PC-3 (cell line): ENCODE data around the gene ADARB2. TPM values are rescaled to one million over a fixed set of nuclear protein-coding genes. Genes with fewer than 3 reads are reported as not detected.

Source experiments
- ATAC-seq: fragments of 200-7000 bp; cut with Tn5 transposase; 2 replicates; pipeline ENCODE4 v1.9.1; 2020; ENCODE audit warnings: mild to moderate bottlenecking, moderate library complexity
- BruUV-seq: library from RNA; stranded (reverse); fragments of 400-500 nt; replicated peaks from 2 replicates; lab custom pipeline; 2021; lab: Mats Ljungman, UMichigan
- CTCF ChIA-PET: fragments of 300-600 bp; sonication (Branson Sonifier 250); formaldehyde crosslinking; loops from one replicate; lab custom pipeline; 2022; ENCODE audit warnings: antibody characterized with exemption; lab: Charles Lee
- POLR2A ChIA-PET: fragments of 300-600 bp; sonication (Branson Sonifier 250); formaldehyde crosslinking; loops from one replicate; lab custom pipeline; 2022; ENCODE audit warnings: antibody characterized with exemption; ENCODE audit not compliant: unreplicated experiment; lab: Charles Lee
- DNase-seq: peaks from one replicate; pipeline ENCODE4 v3.0.0-alpha.2; 2015
- H2AFZ ChIP-seq: fragments of 300-600 bp; sonication (generic); 2 replicates; pipeline ENCODE4 v1.6.0; 2016; ENCODE audit warnings: antibody characterized with exemption, low read length
- H3F3A ChIP-seq: fragments of 300-600 bp; sonication (generic); one replicate; pipeline ENCODE4 v1.6.0; 2017; ENCODE audit warnings: antibody characterized with exemption, low read length, control low read depth, mild to moderate bottlenecking; ENCODE audit not compliant: unreplicated experiment
- H3K27ac ChIP-seq: fragments of 300-600 bp; sonication (generic); 2 replicates; pipeline ENCODE4 v1.5.1; 2016; ENCODE audit warnings: mild to moderate bottlenecking, low read length
- H3K27me3 ChIP-seq: fragments of 300-600 bp; sonication (generic); 2 replicates; pipeline ENCODE4 v1.6.1; 2016; ENCODE audit warnings: low read length, mixed read lengths
- H3K36me3 ChIP-seq: fragments of 300-600 bp; sonication (generic); 2 replicates; pipeline ENCODE4 v1.6.1; 2016; ENCODE audit warnings: low read depth, mixed run types, low read length, mixed read lengths
- H3K4me1 ChIP-seq: fragments of 300-600 bp; sonication (generic); 2 replicates; pipeline ENCODE4 v1.5.1; 2016; ENCODE audit warnings: low read length; ENCODE audit not compliant: insufficient read depth
- H3K4me2 ChIP-seq: fragments of 300-600 bp; sonication (generic); 2 replicates; pipeline ENCODE4 v1.6.0; 2016; ENCODE audit warnings: low read length
- H3K4me3 ChIP-seq: fragments of 300-600 bp; sonication (generic); 2 replicates; pipeline ENCODE4 v1.5.1; 2016; ENCODE audit warnings: mild to moderate bottlenecking, low read length, mixed read lengths
- H3K79me2 ChIP-seq: fragments of 300-600 bp; sonication (generic); 2 replicates; pipeline ENCODE4 v1.6.1; 2017; ENCODE audit warnings: low read length, mixed read lengths
- H3K9ac ChIP-seq: fragments of 300-600 bp; sonication (generic); 2 replicates; pipeline ENCODE4 v1.6.0; 2016; ENCODE audit warnings: mild to moderate bottlenecking, low read length
- H3K9me2 ChIP-seq: fragments of 300-600 bp; sonication (generic); replicated peaks from 2 replicates; pipeline ENCODE4 v1.6.1; 2016; ENCODE audit warnings: mixed run types, low read length, mixed read lengths
- H3K9me3 ChIP-seq: fragments of 300-600 bp; sonication (generic); 2 replicates; pipeline ENCODE4 v1.6.1; 2016; ENCODE audit warnings: low read length, mixed read lengths
- H4K20me1 ChIP-seq: fragments of 300-600 bp; sonication (generic); 2 replicates; pipeline ENCODE4 v1.6.1; 2016; ENCODE audit warnings: low read length, mixed read lengths
- EZH2 ChIP-seq: fragments of 300-600 bp; sonication (generic); IDR thresholded peaks from one replicate; pipeline ENCODE4 v1.6.1; 2017; ENCODE audit warnings: antibody characterized with exemption, mild to moderate bottlenecking, low read length; ENCODE audit not compliant: unreplicated experiment
- EZH2phosphoT487 ChIP-seq: fragments of 300-600 bp; sonication (generic); IDR thresholded peaks from 2 replicates; pipeline ENCODE4 v1.6.1; 2018; ENCODE audit warnings: mild to moderate bottlenecking, antibody characterized with exemption, low read length, borderline replicate concordance
- intact Hi-C: fragments of 100-400 bp; cut with micrococcal nuclease; formaldehyde crosslinking; loops from 2 replicates; pipeline ENCODE4 v1.9.0; 2023
- total RNA-seq: library from RNA; depleted of rRNA; stranded (reverse); fragments of >200 nt; gene quantifications from 2 replicates; pipeline ENCODE4 v1.2.3, GENCODE V29; 2014
- TF ChIP-seq, protein P1 (sequence below): fragments of 300-600 bp; sonication (generic); conservative IDR thresholded peaks from 2 replicates; pipeline ENCODE4 v1.5.1; 2017; ENCODE audit warnings: antibody characterized with exemption, low read depth, mild to moderate bottlenecking, low read length

Gene ADARB2
- total RNA-seq, 1 experiment from 2014 or later = not detected

DNA sequence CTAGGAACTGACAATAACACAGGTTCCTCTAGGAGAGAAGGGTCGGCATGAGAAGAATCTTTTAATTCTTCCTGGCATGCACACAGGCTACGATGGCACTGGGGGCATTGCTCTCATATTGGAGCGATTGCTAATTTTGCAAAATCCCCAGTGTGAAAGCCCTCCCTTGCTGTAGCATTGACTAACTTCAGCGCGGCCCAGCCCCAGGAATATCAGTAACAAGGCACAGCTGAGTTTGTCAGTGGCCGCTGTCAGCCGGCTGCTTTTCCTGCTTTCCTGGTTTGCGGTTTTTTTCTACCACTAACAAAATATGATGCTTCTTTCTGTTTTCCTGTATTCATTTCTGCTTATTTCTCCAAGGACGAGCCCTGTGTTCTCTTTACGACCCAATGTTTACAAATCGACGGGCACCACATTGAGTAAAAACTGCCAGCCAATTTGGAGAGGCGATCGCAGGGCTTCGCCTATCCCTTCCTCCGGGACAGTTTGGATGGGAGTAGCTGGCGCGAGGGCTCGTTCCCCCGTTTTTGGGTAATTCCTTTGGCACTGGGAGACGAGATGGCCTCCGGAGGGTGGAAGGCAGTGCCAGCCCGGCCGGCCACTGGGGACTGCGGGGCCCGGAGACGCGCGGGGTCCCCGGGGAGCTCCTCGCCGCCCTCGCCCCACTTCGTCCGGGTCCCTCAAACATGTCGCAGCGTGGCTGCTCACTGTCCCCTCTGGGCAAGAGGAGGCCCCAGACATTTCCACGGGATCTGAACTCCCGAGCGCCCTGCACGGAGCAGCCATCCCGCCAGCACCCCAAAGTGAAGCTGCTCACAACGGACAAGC, 967 bp downstream of the ADARB2 start:
- peaks cover 49% of the 10 kb centered on the region for H3K27me3 ChIP-seq
- CTCF ChIA-PET = no interaction called here
- no peaks in the 10 kb centered on the region for H3F3A ChIP-seq
- no peak overlapping the region for H3K4me3 ChIP-seq
- no peaks in the 10 kb centered on the region for H3K36me3 ChIP-seq
- H3K9me2 ChIP-seq = no peaks in the 10 kb centered on the region
- no TSS peak for BruUV-seq
- H3K9me3 ChIP-seq = no peaks in the 10 kb centered on the region
- H3K4me2 ChIP-seq = no peak overlapping the region
- intact Hi-C loops = no loop called here
- no peaks in the 10 kb centered on the region for H4K20me1 ChIP-seq
- H3K27ac ChIP-seq = no peak overlapping the region
- ATAC-seq (no peak), DNase-seq (no peak)
- POLR2A ChIA-PET = no interaction called here
- H3K4me1 ChIP-seq = no peaks in the 10 kb centered on the region
- no peak overlapping the region for H3K9ac ChIP-seq
- TF ChIP-seq EZH2 (no peak), EZH2phosphoT487 (no peak)
- TF ChIP-seq, protein P1, sequence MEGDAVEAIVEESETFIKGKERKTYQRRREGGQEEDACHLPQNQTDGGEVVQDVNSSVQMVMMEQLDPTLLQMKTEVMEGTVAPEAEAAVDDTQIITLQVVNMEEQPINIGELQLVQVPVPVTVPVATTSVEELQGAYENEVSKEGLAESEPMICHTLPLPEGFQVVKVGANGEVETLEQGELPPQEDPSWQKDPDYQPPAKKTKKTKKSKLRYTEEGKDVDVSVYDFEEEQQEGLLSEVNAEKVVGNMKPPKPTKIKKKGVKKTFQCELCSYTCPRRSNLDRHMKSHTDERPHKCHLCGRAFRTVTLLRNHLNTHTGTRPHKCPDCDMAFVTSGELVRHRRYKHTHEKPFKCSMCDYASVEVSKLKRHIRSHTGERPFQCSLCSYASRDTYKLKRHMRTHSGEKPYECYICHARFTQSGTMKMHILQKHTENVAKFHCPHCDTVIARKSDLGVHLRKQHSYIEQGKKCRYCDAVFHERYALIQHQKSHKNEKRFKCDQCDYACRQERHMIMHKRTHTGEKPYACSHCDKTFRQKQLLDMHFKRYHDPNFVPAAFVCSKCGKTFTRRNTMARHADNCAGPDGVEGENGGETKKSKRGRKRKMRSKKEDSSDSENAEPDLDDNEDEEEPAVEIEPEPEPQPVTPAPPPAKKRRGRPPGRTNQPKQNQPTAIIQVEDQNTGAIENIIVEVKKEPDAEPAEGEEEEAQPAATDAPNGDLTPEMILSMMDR = no peak
- no peak overlapping the region for H2AFZ ChIP-seq
- no peaks in the 10 kb centered on the region for H3K79me2 ChIP-seq

DNA sequence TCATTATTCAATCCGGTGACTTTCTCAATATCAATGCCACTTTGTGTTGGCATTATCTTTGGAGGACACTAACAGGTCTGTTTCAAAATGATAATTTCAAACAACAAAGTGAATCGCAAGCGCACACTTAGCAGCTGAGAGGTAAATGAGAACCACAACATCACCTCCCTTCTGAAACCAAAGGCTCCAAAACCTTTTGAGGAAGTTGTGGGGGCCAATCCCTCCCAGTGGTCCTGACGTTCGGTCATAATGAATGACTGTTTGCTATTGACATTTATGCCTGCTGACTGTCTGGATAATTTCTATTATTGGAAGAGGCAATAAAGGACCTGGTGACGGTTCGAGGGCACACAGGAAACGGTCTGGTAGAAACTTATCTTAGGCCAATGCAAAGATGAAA, 1.8 kb downstream of the ADARB2 start:
- H3K4me2 ChIP-seq = no peak overlapping the region
- TF ChIP-seq, protein P1 = no peak
- no peak for TF ChIP-seq EZH2
- no peaks in the 10 kb centered on the region for H3K36me3 ChIP-seq
- intact Hi-C loops = no loop called here
- H4K20me1 ChIP-seq = no peaks in the 10 kb centered on the region
- no peak for ATAC-seq
- ChIA-PET CTCF (no interaction called here), POLR2A (no interaction called here)
- no peaks in the 10 kb centered on the region for H3F3A ChIP-seq
- no peak for DNase-seq
- H3K27ac ChIP-seq = no peak overlapping the region
- H3K4me3 ChIP-seq = no peak overlapping the region
- H3K4me1 ChIP-seq = no peaks in the 10 kb centered on the region
- no peaks in the 10 kb centered on the region for H3K9me2 ChIP-seq
- H2AFZ ChIP-seq = no peak overlapping the region
- peaks cover 41% of the 10 kb centered on the region for H3K27me3 ChIP-seq
- no TSS peak for BruUV-seq
- no peak overlapping the region for H3K9ac ChIP-seq
- H3K79me2 ChIP-seq = no peaks in the 10 kb centered on the region
- no peaks in the 10 kb centered on the region for H3K9me3 ChIP-seq

DNA sequence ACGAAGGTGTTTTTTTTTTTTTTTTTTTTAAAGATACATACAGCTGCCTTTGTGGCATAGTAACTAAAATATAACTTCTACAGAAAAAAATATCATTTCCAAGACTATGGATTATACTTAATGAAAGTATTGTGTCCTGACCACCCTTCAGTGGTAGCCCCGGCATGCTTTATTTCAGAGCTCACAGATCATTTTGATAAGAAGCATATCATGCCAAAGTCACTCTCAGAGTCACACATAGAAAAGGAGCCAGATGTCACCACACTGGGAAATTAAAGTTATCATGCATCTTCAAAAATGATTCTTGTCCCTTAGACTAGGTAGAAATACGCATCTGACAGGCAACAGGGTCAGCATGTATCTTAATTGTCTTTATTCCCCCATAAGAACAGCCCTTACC, 3.0 kb downstream of the ADARB2 start:
- no peak overlapping the region for H2AFZ ChIP-seq
- no peaks in the 10 kb centered on the region for H3F3A ChIP-seq
- TF ChIP-seq EZH2 (no peak), EZH2phosphoT487 (no peak)
- TF ChIP-seq, protein P1 = no peak
- H3K36me3 ChIP-seq = no peaks in the 10 kb centered on the region
- no peaks in the 10 kb centered on the region for H3K9me2 ChIP-seq
- DNase-seq (no peak), ATAC-seq (no peak)
- H3K4me3 ChIP-seq = no peak overlapping the region
- BruUV-seq = no TSS peak
- no peaks in the 10 kb centered on the region for H3K9me3 ChIP-seq
- H3K79me2 ChIP-seq = no peaks in the 10 kb centered on the region
- H3K27me3 ChIP-seq = peaks cover 39% of the 10 kb centered on the region
- H4K20me1 ChIP-seq = no peaks in the 10 kb centered on the region
- H3K4me1 ChIP-seq = no peaks in the 10 kb centered on the region
- H3K9ac ChIP-seq = no peak overlapping the region
- CTCF ChIA-PET = no interaction called here
- intact Hi-C loops = no loop called here
- POLR2A ChIA-PET = no interaction called here
- H3K4me2 ChIP-seq = no peak overlapping the region
- H3K27ac ChIP-seq = no peak overlapping the region
